ENCODE results near the gene HPS6.
"Not testable (repeated sequence)": the region's sequence is repeated elsewhere in the genome, so short reads cannot be mapped to it uniquely, and the experiment has no call there.

Gene HPS6

GRCh38 chr10:102064868-102065560 lies at the start of gene HPS6:
TSS of gene HPS6 (plus strand) at chr10:102065349. CDS start at chr10:102065475, 126 bp downstream.
- FAIRE-seq: no peak

GRCh38 chr10:102016416-102016815 lies 48.7 kb upstream of the HPS6 start:
- FAIRE-seq: no peak

- FAIRE-seq: no peak
Observed at GRCh38 chr10:102017295-102017694, 47.9 kb upstream of the HPS6 start.

- no peak for FAIRE-seq
Observed at GRCh38 chr10:102020938-102021337, 44.2 kb upstream of the HPS6 start.

GRCh38 chr10:102024799-102025198 lies 40.4 kb upstream of the HPS6 start:
- FAIRE-seq: no peak

- no peak for FAIRE-seq
Observed at GRCh38 chr10:102027261-102027660, 37.9 kb upstream of the HPS6 start.

- FAIRE-seq: no peak
Observed at GRCh38 chr10:102033787-102034186, 31.4 kb upstream of the HPS6 start.

- not testable (repeated sequence) for FAIRE-seq
Observed at GRCh38 chr10:102035807-102036206, 29.3 kb upstream of the HPS6 start.

GRCh38 chr10:102038410-102038809 lies 26.7 kb upstream of the HPS6 start:
- no peak for FAIRE-seq

GRCh38 chr10:102040305-102041050 lies 24.7 kb upstream of the HPS6 start:
- FAIRE-seq: no peak

- no peak for FAIRE-seq
Observed at GRCh38 chr10:102045292-102045691, 19.9 kb upstream of the HPS6 start.

- FAIRE-seq: no peak
Observed at GRCh38 chr10:102046095-102046494, 19.1 kb upstream of the HPS6 start.

GRCh38 chr10:102054881-102055646 lies 10.1 kb upstream of the HPS6 start:
- not testable (repeated sequence) for FAIRE-seq

- peak; percentile 80 for FAIRE-seq
Observed at GRCh38 chr10:102055647-102056419, 9.3 kb upstream of the HPS6 start, which contains the start of gene ARMH3. TSS of gene ARMH3 (minus strand) at chr10:102056173. CDS start at chr10:102040114, 16,059 bp downstream.

- no peak for FAIRE-seq
Observed at GRCh38 chr10:102059987-102060386, 5.2 kb upstream of the HPS6 start.

- no peak for FAIRE-seq
Observed at GRCh38 chr10:102064503-102064867, 664 bp upstream of the HPS6 start.

- FAIRE-seq: no peak
Observed at GRCh38 chr10:102065561-102066398, 631 bp downstream of the HPS6 start.

GRCh38 chr10:102066399-102067088 lies 1.4 kb downstream of the HPS6 start:
- no peak for FAIRE-seq

- no peak for FAIRE-seq
Observed at GRCh38 chr10:102067091-102067916, 2.2 kb downstream of the HPS6 start.

- FAIRE-seq: no peak
Observed at GRCh38 chr10:102068216-102068615, 3.1 kb downstream of the HPS6 start.
